ENCODE data around the gene WDR44.

DNA sequence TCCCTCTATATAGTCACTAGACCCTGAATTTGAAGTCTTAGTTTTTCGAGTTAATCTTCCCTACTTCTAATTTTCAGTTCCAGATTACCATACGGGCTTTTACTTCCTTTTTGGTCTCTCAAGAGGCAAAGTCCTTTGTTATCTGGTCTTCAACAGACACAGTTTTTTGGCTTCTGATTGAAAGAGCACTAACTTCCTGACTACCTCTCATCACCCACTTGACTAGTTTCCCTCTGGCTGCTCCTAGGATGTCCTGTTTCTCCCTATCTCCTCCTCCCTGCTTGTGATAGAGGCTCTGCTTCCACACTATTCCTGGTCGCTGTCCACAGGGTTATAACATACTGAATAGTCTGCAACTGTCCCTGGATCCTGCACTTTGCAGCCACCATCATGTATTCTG, 16.7 kb upstream of the WDR44 start:
- TF ChIP-seq, protein P1, sequence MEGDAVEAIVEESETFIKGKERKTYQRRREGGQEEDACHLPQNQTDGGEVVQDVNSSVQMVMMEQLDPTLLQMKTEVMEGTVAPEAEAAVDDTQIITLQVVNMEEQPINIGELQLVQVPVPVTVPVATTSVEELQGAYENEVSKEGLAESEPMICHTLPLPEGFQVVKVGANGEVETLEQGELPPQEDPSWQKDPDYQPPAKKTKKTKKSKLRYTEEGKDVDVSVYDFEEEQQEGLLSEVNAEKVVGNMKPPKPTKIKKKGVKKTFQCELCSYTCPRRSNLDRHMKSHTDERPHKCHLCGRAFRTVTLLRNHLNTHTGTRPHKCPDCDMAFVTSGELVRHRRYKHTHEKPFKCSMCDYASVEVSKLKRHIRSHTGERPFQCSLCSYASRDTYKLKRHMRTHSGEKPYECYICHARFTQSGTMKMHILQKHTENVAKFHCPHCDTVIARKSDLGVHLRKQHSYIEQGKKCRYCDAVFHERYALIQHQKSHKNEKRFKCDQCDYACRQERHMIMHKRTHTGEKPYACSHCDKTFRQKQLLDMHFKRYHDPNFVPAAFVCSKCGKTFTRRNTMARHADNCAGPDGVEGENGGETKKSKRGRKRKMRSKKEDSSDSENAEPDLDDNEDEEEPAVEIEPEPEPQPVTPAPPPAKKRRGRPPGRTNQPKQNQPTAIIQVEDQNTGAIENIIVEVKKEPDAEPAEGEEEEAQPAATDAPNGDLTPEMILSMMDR (IDR thresholded peaks at IDR 0.05): no peak
- no peak for TF ChIP-seq POLR2AphosphoS5 (IDR thresholded peaks at IDR 0.05; ENCODE audit: insufficient read depth in 1 of 2, low read depth in 1 of 2)

Data from vagina (tissue), 2 donors.